Karpas-422 (cell line): ENCODE measurements around the gene MAD1L1. TPM values are rescaled to one million over a fixed set of nuclear protein-coding genes. Genes with fewer than 3 reads are reported as not detected.
"Not testable (repeated sequence)": the region's sequence is repeated elsewhere in the genome, so short reads cannot be mapped to it uniquely, and the experiment has no call there.

Experiments used
- DNase-seq: peaks from one replicate; pipeline ENCODE4 v3.0.0-alpha.2; 2015
- H2AFZ ChIP-seq: fragments of 200-600 bp; sonication (generic); 2 replicates; pipeline ENCODE4 v1.6.1; 2014; ENCODE audit warnings: antibody characterized with exemption, low read length, mixed read lengths
- H3K27ac ChIP-seq: fragments of 200-600 bp; sonication (generic); 2 replicates; pipeline ENCODE4 v1.5.1; 2014; ENCODE audit warnings: mild to moderate bottlenecking, low read length, moderate library complexity
- H3K27me3 ChIP-seq: fragments of 200-600 bp; sonication (generic); 2 replicates; pipeline ENCODE4 v1.6.1; 2014; ENCODE audit warnings: low read length, mixed read lengths
- H3K36me3 ChIP-seq: fragments of 200-600 bp; sonication (generic); 2 replicates; pipeline ENCODE4 v1.6.1; 2014; ENCODE audit warnings: low read length, mixed read lengths; ENCODE audit not compliant: insufficient read depth
- H3K4me1 ChIP-seq: fragments of 200-600 bp; sonication (generic); 2 replicates; pipeline ENCODE4 v1.6.1; 2014; ENCODE audit warnings: mild to moderate bottlenecking, low read length, mixed read lengths
- H3K4me2 ChIP-seq: fragments of 200-600 bp; sonication (generic); 2 replicates; pipeline ENCODE4 v1.6.1; 2014; ENCODE audit warnings: low read length, low read depth, mild to moderate bottlenecking; ENCODE audit not compliant: poor library complexity, severe bottlenecking
- H3K4me3 ChIP-seq: fragments of 200-600 bp; sonication (generic); 2 replicates; pipeline ENCODE4 v1.5.1; 2014; ENCODE audit warnings: mild to moderate bottlenecking, antibody characterized with exemption, low read length, mixed read lengths
- H3K79me2 ChIP-seq: fragments of 200-600 bp; sonication (generic); 2 replicates; pipeline ENCODE4 v1.6.1; 2014; ENCODE audit warnings: mild to moderate bottlenecking, low read length, mixed read lengths
- H3K9ac ChIP-seq: fragments of 200-600 bp; sonication (generic); 2 replicates; pipeline ENCODE4 v1.6.0; 2014; ENCODE audit warnings: low read length
- H3K9me2 ChIP-seq: fragments of 200-600 bp; sonication (generic), shearing (Covaris generic); replicated peaks from 2 replicates; pipeline ENCODE4 v1.6.0; 2014; ENCODE audit warnings: mild to moderate bottlenecking, low read length, moderate library complexity; ENCODE audit not compliant: insufficient read depth
- H3K9me3 ChIP-seq: fragments of 300-700, 200-600 bp; sonication (generic); 2 replicates; pipeline ENCODE4 v1.6.1; 2014; ENCODE audit warnings: low read length, mixed read lengths
- H4K20me1 ChIP-seq: fragments of 200-600 bp; sonication (generic); 2 replicates; pipeline ENCODE4 v1.6.1; 2014; ENCODE audit warnings: mild to moderate bottlenecking, antibody characterized with exemption, low read length, low read depth; ENCODE audit not compliant: insufficient read depth
- total RNA-seq: library from RNA; depleted of rRNA; stranded (reverse); fragments of >200 nt; shearing (Covaris generic); gene quantifications from 2 replicates; pipeline ENCODE4 v1.2.3, GENCODE V29; 2014; ENCODE audit warnings: low replicate concordance

MAD1L1 gene
- total RNA-seq, 1 experiment from 2014 or later, result 38.6 TPM

- peak overlapping the region; percentile 77 for H3K4me2 ChIP-seq
- H3K79me2 ChIP-seq, result no peaks in the 10 kb centered on the region
- DNase-seq, result peak; percentile 74
- peaks cover 21% of the 10 kb centered on the region for H4K20me1 ChIP-seq
- H3K4me1 ChIP-seq, result peaks cover 51% of the 10 kb centered on the region
- H3K9ac ChIP-seq, result peak overlapping the region; percentile 53
- no peaks in the 10 kb centered on the region for H3K9me2 ChIP-seq
- no peak overlapping the region for H2AFZ ChIP-seq
- H3K27ac ChIP-seq, result peak overlapping the region; percentile 44
- H3K27me3 ChIP-seq, result no peaks in the 10 kb centered on the region
- H3K9me3 ChIP-seq, result no peaks in the 10 kb centered on the region
- peak overlapping the region; percentile 57 for H3K4me3 ChIP-seq
- H3K36me3 ChIP-seq, result no peaks in the 10 kb centered on the region
These were observed 194.8 kb downstream of the MAD1L1 start for GRCh38 chr7:2037808-2038522.

GRCh38 chr7:2037301-2037807 is 195.4 kb downstream of the MAD1L1 start:
- no peaks in the 10 kb centered on the region for H3K79me2 ChIP-seq
- no peaks in the 10 kb centered on the region for H3K9me3 ChIP-seq
- H4K20me1 ChIP-seq, result peaks cover 21% of the 10 kb centered on the region
- H3K27me3 ChIP-seq, result no peaks in the 10 kb centered on the region
- no peaks in the 10 kb centered on the region for H3K9me2 ChIP-seq
- H3K36me3 ChIP-seq, result no peaks in the 10 kb centered on the region
- H3K27ac ChIP-seq, result peak overlapping the region; percentile 44
- no peak overlapping the region for H2AFZ ChIP-seq
- H3K9ac ChIP-seq, result peak overlapping the region; percentile 53
- peak overlapping the region; percentile 57 for H3K4me3 ChIP-seq
- H3K4me2 ChIP-seq, result peak overlapping the region; percentile 77
- no peak for DNase-seq
- peaks cover 51% of the 10 kb centered on the region for H3K4me1 ChIP-seq

- H3K27ac ChIP-seq, result no peak overlapping the region
These were observed 196.0 kb downstream of the MAD1L1 start for GRCh38 chr7:2036786-2037185.

GRCh38 chr7:2036201-2036600 is 196.5 kb downstream of the MAD1L1 start:
- not testable (repeated sequence) for H3K4me2 ChIP-seq, DNase-seq, H3K9ac ChIP-seq, H3K27me3 ChIP-seq, H2AFZ ChIP-seq, H3K36me3 ChIP-seq, H3K4me3 ChIP-seq, H3K27ac ChIP-seq, H3K79me2 ChIP-seq, H3K9me2 ChIP-seq, H3K9me3 ChIP-seq
- H4K20me1 ChIP-seq, result peaks cover 16% of the 10 kb centered on the region
- H3K4me1 ChIP-seq, result peaks cover 42% of the 10 kb centered on the region

More at GRCh38 chr7:2036786-2037185, 196.0 kb downstream of the MAD1L1 start:
- Histone ChIP-seq H3K9me3 (no peaks in the 10 kb centered on the region), H3K79me2 (no peaks in the 10 kb centered on the region), H3K4me2 (no peak overlapping the region), H3K27me3 (no peaks in the 10 kb centered on the region), H2AFZ (no peak overlapping the region), H3K9ac (no peak overlapping the region), H3K4me1 (peaks cover 48% of the 10 kb centered on the region), H3K9me2 (no peaks in the 10 kb centered on the region), H3K36me3 (no peaks in the 10 kb centered on the region), H4K20me1 (peaks cover 21% of the 10 kb centered on the region), H3K4me3 (no peak overlapping the region)
- no peak for DNase-seq

- Histone ChIP-seq H4K20me1 (no peaks in the 10 kb centered on the region; the same call in 1 of the 2 replicates), H3K9ac (no peak overlapping the region), H3K27ac (no peak overlapping the region), H3K36me3 (no peaks in the 10 kb centered on the region), H3K4me3 (no peak overlapping the region), H3K4me1 (peaks cover 26% of the 10 kb centered on the region), H3K4me2 (no peak overlapping the region), H3K79me2 (no peaks in the 10 kb centered on the region), H3K9me2 (no peaks in the 10 kb centered on the region), H3K9me3 (no peaks in the 10 kb centered on the region), H3K27me3 (no peaks in the 10 kb centered on the region), H2AFZ (no peak overlapping the region)
- no peak for DNase-seq
These were observed 198.2 kb downstream of the MAD1L1 start for GRCh38 chr7:2034291-2035201.

- H3K9ac ChIP-seq, result no peak overlapping the region
- no peaks in the 10 kb centered on the region; the same call in 1 of the 2 replicates for H4K20me1 ChIP-seq
- H3K9me2 ChIP-seq, result no peaks in the 10 kb centered on the region
- no peaks in the 10 kb centered on the region for H3K27me3 ChIP-seq
- no peaks in the 10 kb centered on the region for H3K36me3 ChIP-seq
- no peak overlapping the region for H2AFZ ChIP-seq
- peaks cover 17% of the 10 kb centered on the region for H3K4me1 ChIP-seq
- no peak overlapping the region for H3K4me2 ChIP-seq
- H3K4me3 ChIP-seq, result no peak overlapping the region
- DNase-seq, result no peak
- H3K79me2 ChIP-seq, result no peaks in the 10 kb centered on the region
- H3K27ac ChIP-seq, result no peak overlapping the region
- no peaks in the 10 kb centered on the region for H3K9me3 ChIP-seq
These were observed 199.1 kb downstream of the MAD1L1 start for GRCh38 chr7:2033586-2034135.

- Histone ChIP-seq H3K4me2 (no peak overlapping the region), H3K9me2 (no peaks in the 10 kb centered on the region), H3K27ac (no peak overlapping the region), H3K4me3 (no peak overlapping the region), H3K27me3 (no peaks in the 10 kb centered on the region), H4K20me1 (no peaks in the 10 kb centered on the region; the same call in 1 of the 2 replicates), H3K9ac (no peak overlapping the region), H3K36me3 (no peaks in the 10 kb centered on the region), H3K79me2 (no peaks in the 10 kb centered on the region), H3K9me3 (no peaks in the 10 kb centered on the region), H3K4me1 (peaks cover 9% of the 10 kb centered on the region), H2AFZ (no peak overlapping the region)
- DNase-seq, result no peak
These were observed 199.8 kb downstream of the MAD1L1 start for GRCh38 chr7:2032876-2033407.
